NCI-H748 (cell line): ENCODE results near the gene IL12RB1.
"Not testable (repeated sequence)": the region's sequence is repeated elsewhere in the genome, so short reads cannot be mapped to it uniquely, and the experiment has no call there.

Experiments used
- DNase-seq: peaks from one replicate; lab custom pipeline; 2025; ENCODE audit not compliant: unreplicated experiment; lab: John Stamatoyannopoulos, UW

Gene IL12RB1

GRCh38 chr19:18090545-18091216, 3.9 kb upstream of the IL12RB1 start:
- no peak for DNase-seq

GRCh38 chr19:18089726-18090125, 3.0 kb upstream of the IL12RB1 start:
- no peak for DNase-seq

- DNase-seq = not testable (repeated sequence)
Observed at GRCh38 chr19:18089096-18089541, 2.4 kb upstream of the IL12RB1 start.

GRCh38 chr19:18085702-18086457, 854 bp downstream of the IL12RB1 start:
- no peak for DNase-seq

- no peak for DNase-seq
Observed at GRCh38 chr19:18083929-18084684, 2.6 kb downstream of the IL12RB1 start.

GRCh38 chr19:18074192-18074591, 12.5 kb downstream of the IL12RB1 start:
- DNase-seq = no peak

GRCh38 chr19:18073197-18073596, 13.5 kb downstream of the IL12RB1 start:
- no peak for DNase-seq

DNA sequence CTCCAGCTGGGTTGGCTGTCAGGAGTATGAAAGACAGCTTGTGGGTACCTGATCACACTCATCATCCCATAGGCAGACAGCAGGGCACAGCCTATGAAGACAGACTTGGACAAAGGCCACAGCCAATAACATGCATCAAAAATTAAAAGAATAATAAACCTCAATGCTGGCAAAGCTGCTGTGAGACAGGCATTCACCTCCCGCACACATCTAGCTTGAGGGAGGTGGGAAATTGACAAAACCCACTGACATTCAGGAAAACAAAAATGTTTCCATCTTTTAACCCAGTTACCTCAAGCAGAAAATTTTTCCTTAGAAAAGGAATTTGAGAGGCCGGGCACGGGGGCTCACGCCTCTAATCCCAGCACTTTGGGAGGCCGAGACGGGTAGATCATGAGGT, 14.4 kb downstream of the IL12RB1 start:
- DNase-seq = no peak

GRCh38 chr19:18070181-18070580, 16.6 kb downstream of the IL12RB1 start:
- no peak for DNase-seq

GRCh38 chr19:18069383-18069782, 17.4 kb downstream of the IL12RB1 start:
- no peak for DNase-seq

GRCh38 chr19:18068395-18068794, 18.3 kb downstream of the IL12RB1 start:
- no peak for DNase-seq

DNA sequence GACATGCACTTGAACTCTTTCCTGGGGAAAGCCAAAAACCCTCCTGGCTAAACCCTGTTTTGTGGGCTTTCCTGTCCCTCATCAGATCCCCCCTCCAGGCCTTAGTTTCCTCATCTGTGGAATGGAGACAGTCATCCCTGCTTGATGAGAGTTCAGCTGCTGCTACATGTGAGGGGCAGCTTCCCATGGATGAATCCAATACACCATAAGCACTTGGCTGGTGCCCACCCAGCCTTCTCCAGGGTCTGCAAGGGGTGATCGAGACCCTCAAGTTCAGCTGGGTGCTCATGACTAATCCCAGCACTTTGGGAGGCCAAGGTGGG, 21.6 kb downstream of the IL12RB1 start:
- DNase-seq = no peak

DNA sequence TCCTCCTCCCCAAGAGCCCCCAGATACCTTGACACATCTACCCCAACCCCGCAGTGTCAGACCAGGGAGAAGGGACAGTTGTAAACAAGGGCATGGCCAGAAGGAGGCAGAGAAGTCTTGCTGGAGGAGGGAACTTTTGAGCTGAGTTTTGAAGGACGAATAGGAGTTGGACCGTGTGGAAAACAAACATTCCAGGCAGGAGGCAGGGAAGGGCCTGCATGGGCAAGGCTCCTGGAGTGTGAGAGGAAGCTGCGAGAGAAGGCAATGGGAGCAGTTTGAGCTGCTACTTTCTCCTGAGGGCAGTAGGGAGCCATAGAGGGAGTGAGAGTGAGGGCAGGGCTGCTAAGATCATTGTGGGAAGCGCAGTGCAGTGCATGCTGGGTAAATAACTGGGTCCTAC, 23.3 kb downstream of the IL12RB1 start:
- DNase-seq = no peak

- peak; percentile 77 for DNase-seq
Observed at GRCh38 chr19:18062028-18062427, 24.7 kb downstream of the IL12RB1 start.

- DNase-seq = no peak
Observed at GRCh38 chr19:18060472-18060871, 26.3 kb downstream of the IL12RB1 start.

DNA sequence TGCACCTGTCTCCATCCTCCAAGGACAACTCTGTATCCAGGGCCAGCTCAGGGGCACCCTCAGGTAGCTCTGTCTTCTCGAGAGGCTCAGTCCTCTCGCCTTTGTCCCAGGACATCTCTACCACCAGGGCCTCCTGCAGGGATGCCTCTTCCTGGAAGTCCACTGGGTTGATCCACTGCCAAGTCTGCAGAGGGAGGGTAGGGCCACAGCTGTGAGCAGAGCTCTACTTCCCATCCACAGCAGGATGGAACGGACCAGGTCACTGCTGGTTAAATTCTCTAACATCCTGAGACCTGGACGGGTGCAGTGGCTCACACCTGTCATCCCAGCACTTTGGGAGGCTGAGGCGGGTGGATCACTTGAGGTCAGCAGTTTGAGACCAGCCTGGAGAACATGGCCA, 26.8 kb downstream of the IL12RB1 start:
- no peak for DNase-seq

DNA sequence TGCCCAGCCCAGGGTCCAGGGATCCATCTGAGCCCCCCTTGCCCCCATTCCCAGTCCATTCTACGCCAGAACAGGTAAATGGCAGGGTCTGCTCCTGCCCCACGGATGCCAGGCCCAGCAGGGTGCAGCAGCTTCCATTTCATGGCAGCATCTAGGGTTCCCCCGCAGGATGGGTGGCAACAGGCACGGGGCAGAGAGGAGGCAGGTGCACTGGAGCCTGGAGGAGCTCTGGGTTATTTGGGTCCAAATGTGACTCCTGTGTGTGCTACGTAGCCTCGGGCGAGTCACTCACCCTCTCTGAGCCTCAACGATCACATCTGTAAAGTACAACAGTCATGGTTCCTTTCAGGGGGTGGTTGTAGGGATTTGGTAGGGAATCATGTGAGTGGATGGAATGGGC, 27.4 kb downstream of the IL12RB1 start:
- DNase-seq = no peak

DNA sequence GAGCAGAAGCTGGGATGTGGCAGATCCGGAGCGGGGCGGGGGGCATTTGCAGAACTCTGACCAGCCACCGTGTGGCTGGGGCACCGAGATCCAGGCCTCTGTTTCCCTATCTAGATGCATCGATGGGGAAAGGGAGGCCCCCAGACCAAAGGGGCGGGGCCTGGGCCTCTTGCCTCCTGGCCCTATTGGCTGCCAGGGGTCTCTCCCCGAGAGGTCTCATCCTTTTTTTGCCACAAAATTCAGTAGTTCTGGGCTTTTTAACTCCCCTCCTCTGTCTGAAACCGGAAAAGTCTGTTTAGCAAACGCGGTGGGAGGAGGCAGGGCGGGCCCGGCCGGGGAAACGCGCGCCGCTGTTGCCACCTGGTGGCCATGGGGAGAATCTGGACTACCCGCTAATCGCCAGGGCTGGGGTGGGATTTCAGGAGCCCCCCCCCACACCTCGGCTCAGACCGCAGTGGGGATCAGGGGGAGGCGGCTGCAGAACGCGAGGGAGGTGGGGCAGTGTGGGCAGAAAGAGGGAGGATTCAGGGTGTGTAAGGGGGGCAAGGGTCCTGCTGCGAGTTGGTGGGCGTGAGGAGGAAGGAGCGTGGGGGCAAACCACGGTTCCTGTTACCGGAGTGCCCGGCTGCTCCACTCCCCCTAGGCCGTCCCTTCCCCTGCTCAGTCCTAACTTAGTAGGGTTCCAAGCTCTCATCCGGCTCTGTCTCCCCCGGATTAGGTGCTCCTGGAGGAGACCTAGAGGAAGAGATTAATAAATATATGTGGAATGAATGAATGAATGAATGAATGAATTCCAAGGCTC, 28.3 kb downstream of the IL12RB1 start:
- DNase-seq = peak; percentile 59

DNA sequence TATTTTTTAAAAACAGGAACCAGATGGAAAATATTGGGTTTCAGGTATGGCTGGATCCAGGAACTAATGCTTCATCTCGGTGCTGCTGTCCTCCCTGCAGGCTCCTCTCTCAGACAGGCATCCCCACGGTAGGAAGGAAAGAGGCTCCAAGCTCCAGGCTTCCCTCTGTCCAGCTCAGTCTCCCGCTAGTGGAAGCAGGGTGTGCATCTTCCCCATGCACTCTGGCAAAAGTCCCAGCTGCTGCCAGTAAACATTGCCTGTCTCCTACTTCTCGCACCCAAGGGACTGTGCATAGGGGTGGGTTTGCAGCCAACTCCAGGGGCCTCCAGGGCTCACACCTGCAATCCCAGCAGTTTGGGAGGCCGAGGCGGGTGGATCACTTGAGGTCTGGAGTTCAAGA, 29.2 kb downstream of the IL12RB1 start:
- DNase-seq = no peak

DNA sequence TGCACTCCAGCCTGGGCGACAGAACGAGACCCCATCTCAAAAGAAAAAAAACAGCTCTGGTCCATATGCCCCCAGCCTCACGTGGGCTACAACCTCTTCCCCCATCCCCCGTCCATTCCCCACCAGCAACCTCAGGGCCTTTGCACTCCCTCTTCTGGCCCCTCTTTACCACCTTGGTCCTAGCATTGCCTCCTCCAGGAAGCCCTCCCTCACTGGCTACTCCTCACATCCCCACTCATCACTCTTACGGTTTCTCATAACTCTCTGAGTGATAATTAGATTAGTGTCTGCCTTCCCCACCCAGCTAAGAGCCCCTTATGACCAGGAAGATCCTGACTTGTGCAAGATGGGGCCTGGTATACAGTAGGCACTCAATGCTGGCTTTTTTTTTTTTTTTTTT, 30.8 kb downstream of the IL12RB1 start:
- DNase-seq = no peak

DNA sequence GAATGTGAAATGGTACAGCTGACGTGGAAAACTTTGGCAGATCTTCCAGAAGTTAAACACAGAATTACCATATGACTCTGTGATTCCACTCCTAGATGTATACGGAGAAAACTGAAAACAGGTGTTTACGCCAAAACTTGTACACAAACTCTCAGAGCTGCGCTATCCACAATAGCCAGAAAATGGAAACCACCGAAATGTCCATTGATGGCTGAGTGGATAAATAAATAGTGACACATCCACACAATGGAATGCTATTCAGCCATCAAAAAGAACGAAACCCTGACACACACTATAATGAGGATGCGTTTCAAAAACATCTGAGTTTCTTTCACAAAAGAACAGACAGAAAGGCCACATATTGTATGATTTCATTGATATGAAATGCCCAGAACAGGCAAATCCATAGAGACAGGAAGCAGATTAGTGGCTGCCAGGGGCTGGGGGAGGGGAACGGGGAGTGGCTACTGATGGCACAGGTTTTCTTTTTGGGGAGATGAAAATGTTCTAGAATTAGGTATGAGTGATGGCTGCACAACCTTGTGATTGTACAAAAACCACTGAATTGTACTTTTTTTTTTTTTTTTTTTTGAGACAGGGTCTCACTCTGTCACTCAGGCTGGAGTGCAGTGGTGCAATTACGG, 33.0 kb downstream of the IL12RB1 start:
- no peak for DNase-seq
